Heart right ventricle (tissue), 16 donors: Measurements from ENCODE around the gene TMEM242. TPM values are rescaled to one million over a fixed set of nuclear protein-coding genes. Genes with fewer than 3 reads are reported as not detected.

ENCODE experiments used
- ATAC-seq, 8 donors: fragments of 200-7000 bp; cut with Tn5 transposase; one replicate each; pipeline ENCODE4 v1.9.1; 2020; ENCODE audit warnings: mild to moderate bottlenecking in 8 of 8, moderate library complexity in 8 of 8, moderate number of reproducible peaks in 1 of 8
- DNase-seq, 2 donors: peaks; one replicate each; pipeline ENCODE4 v3.0.0-alpha.2; 2020
- H3K27ac ChIP-seq, 10 donors: fragments of 200-600 bp; sonication (generic) in 2 of 10; one replicate each; pipeline versions ENCODE4 v1.5.0 to v1.8.0; 2020 to 2022; ENCODE audit warnings: mild to moderate bottlenecking in 3 of 10
- H3K27me3 ChIP-seq, 7 donors: fragments of 200-600 bp; one replicate each; pipeline ENCODE4 v1.8.0; 2021 to 2022; ENCODE audit warnings: mild to moderate bottlenecking in 2 of 7
- H3K36me3 ChIP-seq, 9 donors: fragments of 200-600 bp; sonication (generic) in 1 of 9; one replicate each; pipeline versions ENCODE4 v1.5.0 to v1.8.0; 2020 to 2022; ENCODE audit warnings: mild to moderate bottlenecking in 2 of 9
- H3K4me1 ChIP-seq, 9 donors: fragments of 200-600 bp; sonication (generic) in 1 of 9; one replicate each; pipeline versions ENCODE4 v1.5.0 to v1.8.0; 2020 to 2022; ENCODE audit warnings: mild to moderate bottlenecking in 4 of 9
- H3K4me3 ChIP-seq, 10 donors: fragments of 200-600 bp; sonication (generic) in 2 of 10; one replicate each; pipeline versions ENCODE4 v1.5.0 to v1.8.0; 2020 to 2022; ENCODE audit warnings: mild to moderate bottlenecking in 7 of 10, moderate library complexity in 2 of 10
- H3K9me3 ChIP-seq, 11 donors: fragments of 200-600 bp in 10 of 11; sonication (generic) in 2 of 11; one replicate each; pipeline versions ENCODE4 v1.5.0 to v1.8.0; 2013 to 2022; ENCODE audit warnings: mild to moderate bottlenecking in 2 of 11, control low read depth in 1 of 11, moderate library complexity in 1 of 11
- CTCF ChIP-seq, 9 donors: fragments of 200-600 bp; sonication (generic) in 2 of 9; IDR thresholded peaks; one replicate each; pipeline versions ENCODE4 v1.5.0 to v1.8.0; 2021 to 2022; ENCODE audit warnings: antibody characterized with exemption in 9 of 9, mild to moderate bottlenecking in 5 of 9, moderate library complexity in 1 of 9
- WGBS, 2 donors: extraction: QIAGEN DNeasy Blood & Tissue Kit; methylation state at CpG; one replicate each; pipeline ENCODE4 v1.1.7; 2013; ENCODE audit warnings: inconsistent platforms in 1 of 2; 5-methylcytosine and 5-hydroxymethylcytosine counted together
- intact Hi-C, 10 donors: fragments of 100-400 bp; cut with DNase I; formaldehyde crosslinking; loops; one replicate each; pipeline versions ENCODE4 v1.11.1 to v1.14.2; 2022
- polyA plus RNA-seq, 2 donors: library from polyadenylated mRNA; stranded (reverse); fragments of 200-250 nt; gene quantifications; one replicate each; pipeline ENCODE4 v1.2.3, GENCODE V29; 2013
- total RNA-seq, 10 donors: library from RNA; stranded (reverse); fragmentation: NEBNext Ultra II Directional in 3 of 10; extraction: Animal tissue kit (Norgen Biotek cat#: 25700) in 3 of 10; gene quantifications; one replicate each; pipeline versions ENCODE4 v1.2.1 to v1.2.4, GENCODE V29; 2021 to 2023
- donor health status: Arrhythmogenic right ventricular cardiomyopathy.
- donor health status: ischemic (EF 13 %, LVEDD 7.1; RV severe dilation, severe dysfunction).
- donor health status: healthy with polysubstance abuse.
- donor health status: DM: no; HTN: yes; CAD: no.
- donor health status: DM: no; HTN: no; CAD: no.
- donor health status: ischemic (EF 25% LVEDD 6.9; RV normal size, moderate dysfunction).
- donor health status: ischemic (EF 25% LVEDD 5.7; RV mildly dilated, moderate dysfunction).
- donor health status: healthy.
- donor health status: DM: yes; HTN: yes; CAD: no.
- donor health status: Ischemic cardiomyopathy.
- donor health status: ischemic (EF 35%, LVEDD 5.7; RV mildly dilated, moderate dysfunction).
- donor health status: nonischemic (EF 11% LVEDD 7.7; RV severe dilation, severe dysfunction).
- donor health status: DM: yes; HTN: yes; CAD: no.
- donor health status: PGD.
- donor health status: ischemic (EF 29% LVEDD 5.4; RV normal size, mild dysfunction).
- donor health status: nonischemic (EF 23%, LVEDD 6.1; RV moderate dilation, normal function).

TMEM242 gene
- total and polyA plus RNA-seq, 12 donors: 8.9 to 18.7 (median 16.2) TPM

- no peak for DNase-seq
- H3K27ac ChIP-seq: no peak overlapping the region
- intact Hi-C loops: no loop called here
Measured at GRCh38 chr6:157358287-157358686, 35.0 kb upstream of the TMEM242 start.

GRCh38 chr6:157346373-157346772, 23.1 kb upstream of the TMEM242 start:
- no peaks in the 10 kb centered on the region for H3K4me1 ChIP-seq
- no peak overlapping the region for H3K27ac ChIP-seq
- intact Hi-C loops: no loop called here
- no peaks in the 10 kb centered on the region for H3K36me3 ChIP-seq
- WGBS, 2 donors: 85 to 86% methylated on average over 2 of the region's 2 CpGs
- DNase-seq: no peak
- peaks cover 0 to 10% (median 3%) of the 10 kb centered on the region in 11 donors for H3K9me3 ChIP-seq
- no peak overlapping the region for H3K4me3 ChIP-seq
- ATAC-seq: no peak
- no peak for TF ChIP-seq CTCF (IDR thresholded peaks at IDR 0.05)
- H3K27me3 ChIP-seq: no peaks in the 10 kb centered on the region

More at GRCh38 chr6:157358287-157358686, 35.0 kb upstream of the TMEM242 start:
- no peaks in the 10 kb centered on the region for H3K27me3 ChIP-seq
- 81 to 88% methylated on average over 8 of the region's 8 CpGs for WGBS, 2 donors
- no peaks in the 10 kb centered on the region for H3K9me3 ChIP-seq
- no peaks in the 10 kb centered on the region for H3K4me1 ChIP-seq
- no peak for TF ChIP-seq CTCF (IDR thresholded peaks at IDR 0.05)
- no peaks in the 10 kb centered on the region for H3K36me3 ChIP-seq
- ATAC-seq: no peak
- H3K4me3 ChIP-seq: no peak overlapping the region

- H3K27ac ChIP-seq: no peak overlapping the region
- intact Hi-C loops: no loop called here
- 58 to 68% methylated on average over 4 of the region's 4 CpGs for WGBS, 2 donors
- H3K4me3 ChIP-seq: no peak overlapping the region
- no peaks in the 10 kb centered on the region for H3K4me1 ChIP-seq
- no peaks in the 10 kb centered on the region for H3K27me3 ChIP-seq
- no peaks in the 10 kb centered on the region for H3K9me3 ChIP-seq
- no peak for TF ChIP-seq CTCF (IDR thresholded peaks at IDR 0.05)
- no peaks in the 10 kb centered on the region for H3K36me3 ChIP-seq
- no peak for ATAC-seq
- no peak for DNase-seq
Measured at GRCh38 chr6:157343732-157344131, 20.4 kb upstream of the TMEM242 start.

GRCh38 chr6:157339432-157339831, 16.1 kb upstream of the TMEM242 start:
- no peak overlapping the region for H3K4me3 ChIP-seq
- WGBS, 2 donors: 90 to 95% methylated on average over 1 of the region's 1 CpG
- peaks cover 0 to 12% (median 0%) of the 10 kb centered on the region in 9 donors for H3K4me1 ChIP-seq
- peak in 3 of 9 donors; percentile 11 to 17 (median 13) for TF ChIP-seq CTCF (IDR thresholded peaks at IDR 0.05)
- no peak overlapping the region for H3K27ac ChIP-seq
- intact Hi-C loops: no loop called here
- H3K9me3 ChIP-seq: no peaks in the 10 kb centered on the region
- no peak for DNase-seq
- ATAC-seq: no peak
- H3K27me3 ChIP-seq: no peaks in the 10 kb centered on the region
- no peaks in the 10 kb centered on the region for H3K36me3 ChIP-seq
